Measurements from ENCODE around the gene SRMS. TPM values are rescaled to one million over a fixed set of nuclear protein-coding genes. Genes with fewer than 3 reads are reported as not detected.

SRMS gene
- total RNA-seq, 1 donor from 2014 or later: not detected

- Mint-ChIP-seq H3K9me3 (ENCODE audit: unreplicated experiment) (no peaks in the 10 kb centered on the region), H3K4me1 (ENCODE audit: unreplicated experiment) (peaks cover 9% of the 10 kb centered on the region), H3K36me3 (ENCODE audit: unreplicated experiment) (no peaks in the 10 kb centered on the region), H3K27ac (ENCODE audit: unreplicated experiment) (no peak overlapping the region), H3K27me3 (ENCODE audit: unreplicated experiment) (no peaks in the 10 kb centered on the region), H3K4me3 (ENCODE audit: unreplicated experiment) (no peak overlapping the region)
- no peak for TF ChIP-seq CTCF (IDR thresholded peaks at IDR 0.05)
- DNase-seq (ENCODE audit: extremely low spot score, unreplicated experiment): no peak
Observed at GRCh38 chr20:63570281-63571086, 22.9 kb upstream of the SRMS start.

GRCh38 chr20:63568986-63569949 lies 21.7 kb upstream of the SRMS start:
- no peak overlapping the region for H3K27ac Mint-ChIP-seq (ENCODE audit: unreplicated experiment)
- H3K36me3 Mint-ChIP-seq (ENCODE audit: unreplicated experiment): no peaks in the 10 kb centered on the region
- H3K27me3 Mint-ChIP-seq (ENCODE audit: unreplicated experiment): no peaks in the 10 kb centered on the region
- H3K4me3 Mint-ChIP-seq (ENCODE audit: unreplicated experiment): no peak overlapping the region
- no peak for DNase-seq (ENCODE audit: extremely low spot score, unreplicated experiment)
- peaks cover 3% of the 10 kb centered on the region for H3K4me1 Mint-ChIP-seq (ENCODE audit: unreplicated experiment)
- no peaks in the 10 kb centered on the region for H3K9me3 Mint-ChIP-seq (ENCODE audit: unreplicated experiment)
- TF ChIP-seq CTCF (IDR thresholded peaks at IDR 0.05): no peak

GRCh38 chr20:63568170-63568981 lies 20.8 kb upstream of the SRMS start:
- no peaks in the 10 kb centered on the region for H3K4me1 Mint-ChIP-seq (ENCODE audit: unreplicated experiment)
- no peak overlapping the region for H3K4me3 Mint-ChIP-seq (ENCODE audit: unreplicated experiment)
- H3K36me3 Mint-ChIP-seq (ENCODE audit: unreplicated experiment): no peaks in the 10 kb centered on the region
- H3K9me3 Mint-ChIP-seq (ENCODE audit: unreplicated experiment): no peaks in the 10 kb centered on the region
- no peak for TF ChIP-seq CTCF (IDR thresholded peaks at IDR 0.05)
- H3K27ac Mint-ChIP-seq (ENCODE audit: unreplicated experiment): no peak overlapping the region
- no peaks in the 10 kb centered on the region for H3K27me3 Mint-ChIP-seq (ENCODE audit: unreplicated experiment)
- no peak for DNase-seq (ENCODE audit: extremely low spot score, unreplicated experiment)

- no peaks in the 10 kb centered on the region for H3K36me3 Mint-ChIP-seq (ENCODE audit: unreplicated experiment)
- no peaks in the 10 kb centered on the region for H3K27me3 Mint-ChIP-seq (ENCODE audit: unreplicated experiment)
- no peaks in the 10 kb centered on the region for H3K4me1 Mint-ChIP-seq (ENCODE audit: unreplicated experiment)
- no peak overlapping the region for H3K4me3 Mint-ChIP-seq (ENCODE audit: unreplicated experiment)
- H3K9me3 Mint-ChIP-seq (ENCODE audit: unreplicated experiment): no peaks in the 10 kb centered on the region
- no peak for TF ChIP-seq CTCF (IDR thresholded peaks at IDR 0.05)
- no peak for DNase-seq (ENCODE audit: extremely low spot score, unreplicated experiment)
- H3K27ac Mint-ChIP-seq (ENCODE audit: unreplicated experiment): no peak overlapping the region
Observed at GRCh38 chr20:63567386-63568169, 20.0 kb upstream of the SRMS start.
